HepG2 (cell line): Measurements from ENCODE around the gene FHIT. TPM values are rescaled to one million over a fixed set of nuclear protein-coding genes. Genes with fewer than 3 reads are reported as not detected.

Experiments used
- ARID2 ChIP-seq: sonication (generic); formaldehyde crosslinking; IDR thresholded peaks from 2 replicates; pipeline ENCODE4 v1.8.1; 2022; ENCODE audit warnings: mild to moderate bottlenecking, missing genetic modification reagents, borderline replicate concordance
- CREM ChIP-seq, 2 experiments: sonication (generic) in 1 of 2; formaldehyde crosslinking in 1 of 2; IDR thresholded peaks; 2 replicates each; pipeline versions ENCODE4 v1.4.0 to v1.6.1; 2016 to 2020; ENCODE audit warnings: antibody characterized with exemption in 1 of 2, mild to moderate bottlenecking in 1 of 2, missing genetic modification reagents in 1 of 2
- EP300 ChIP-seq, 3 experiments: sonication (generic) in 1 of 3; formaldehyde crosslinking in 1 of 3; IDR thresholded peaks; 2 replicates each; pipeline versions ENCODE4 v1.5.1 to v1.6.1; 2011 to 2020; ENCODE audit warnings: low read depth in 2 of 3, low read length in 2 of 3, borderline replicate concordance in 1 of 3, improper control_type of control experiment in 1 of 3, mild to moderate bottlenecking in 1 of 3, missing genetic modification reagents in 1 of 3, moderate library complexity in 1 of 3
- ESRRA ChIP-seq: sonication (generic); formaldehyde crosslinking; IDR thresholded peaks from 2 replicates; pipeline ENCODE4 v1.5.1; 2020; ENCODE audit warnings: mild to moderate bottlenecking, low read depth, missing genetic modification reagents
- FOXC1 ChIP-seq: sonication (generic); formaldehyde crosslinking; IDR thresholded peaks from 2 replicates; pipeline ENCODE4 v1.8.0; 2022; ENCODE audit warnings: mild to moderate bottlenecking, missing genetic modification reagents, borderline replicate concordance
- GATAD1 ChIP-seq: IDR thresholded peaks from 2 replicates; pipeline ENCODE4 v1.6.1; 2016; ENCODE audit warnings: missing genetic modification reagents, missing compliant biosample characterization
- GATAD2A ChIP-seq: IDR thresholded peaks from 2 replicates; pipeline ENCODE4 v1.6.1; 2016
- KDM6A ChIP-seq: IDR thresholded peaks from 2 replicates; pipeline ENCODE4 v1.6.1; 2016; ENCODE audit warnings: low read depth
- MBD4 ChIP-seq: IDR thresholded peaks from 2 replicates; pipeline ENCODE4 v1.6.1; 2012; ENCODE audit warnings: low read length, inconsistent platforms, borderline replicate concordance
- MYC ChIP-seq: sonication (generic); formaldehyde crosslinking; IDR thresholded peaks from 2 replicates; pipeline ENCODE4 v1.9.0; 2021; ENCODE audit warnings: missing genetic modification reagents, borderline replicate concordance
- NFIB ChIP-seq: sonication (generic); formaldehyde crosslinking; IDR thresholded peaks from 2 replicates; pipeline ENCODE4 v1.9.0; 2021; ENCODE audit warnings: missing genetic modification reagents, mild to moderate bottlenecking, borderline replicate concordance
- SOX5 ChIP-seq: IDR thresholded peaks from 2 replicates; pipeline ENCODE4 v1.6.1; 2016; ENCODE audit warnings: borderline replicate concordance
- ZBTB10 ChIP-seq: sonication (generic); formaldehyde crosslinking; IDR thresholded peaks from 2 replicates; pipeline ENCODE4 v1.4.0; 2020; ENCODE audit warnings: missing genetic modification reagents, borderline replicate concordance
- ZNF317 ChIP-seq: sonication (generic); formaldehyde crosslinking; IDR thresholded peaks from 2 replicates; pipeline ENCODE4 v1.5.0; 2020; ENCODE audit warnings: mild to moderate bottlenecking, missing genetic modification reagents
- ZNF510 ChIP-seq: sonication (generic); formaldehyde crosslinking; IDR thresholded peaks from 2 replicates; pipeline ENCODE4 v1.4.0; 2020; ENCODE audit warnings: low read depth, mild to moderate bottlenecking, missing genetic modification reagents
- ZNF615 ChIP-seq: sonication (generic); formaldehyde crosslinking; IDR thresholded peaks from 2 replicates; pipeline ENCODE4 v1.5.0; 2020; ENCODE audit warnings: mild to moderate bottlenecking, missing genetic modification reagents, borderline replicate concordance
- ZSCAN30 ChIP-seq: sonication (generic); formaldehyde crosslinking; IDR thresholded peaks from 2 replicates; pipeline ENCODE4 v1.5.0; 2020; ENCODE audit warnings: mild to moderate bottlenecking, missing genetic modification reagents
- polyA plus RNA-seq, 8 experiments: library from polyadenylated mRNA; depleted of rRNA in 3 of 8; stranded (reverse) in 7 of 8; unstranded in 1 of 8; fragments of >200 nt; fragmentation: Illumina TruSeq in 4 of 8; extraction: Trizol in 4 of 8; gene quantifications; 2 replicates each; pipeline versions ENCODE4 v1.2.1 to v1.2.3, GENCODE V29; 2011 to 2016; ENCODE audit warnings: low read depth in 4 of 8, missing spikeins in 1 of 8, mixed read lengths in 1 of 8; ENCODE audit not compliant: insufficient read depth in 1 of 8
- total RNA-seq, 5 experiments: library from RNA; depleted of rRNA; stranded (reverse); fragments of >200 nt; fragmentation: Illumina TruSeq; extraction: Trizol; gene quantifications; 2 replicates each; pipeline ENCODE4 v1.2.3, GENCODE V29; 2016; ENCODE audit warnings: low read depth in 1 of 5
- TF ChIP-seq, protein P1 (sequence below): sonication (generic); formaldehyde crosslinking; IDR thresholded peaks from 2 replicates; pipeline ENCODE4 v1.4.0; 2020; ENCODE audit warnings: missing genetic modification reagents
- TF ChIP-seq, protein P2 (sequence below): sonication (generic); formaldehyde crosslinking; IDR thresholded peaks from 2 replicates; pipeline ENCODE4 v1.4.0; 2020; ENCODE audit warnings: missing genetic modification reagents, borderline replicate concordance

Gene FHIT
- total and polyA plus RNA-seq, 2 of the 13 experiments (the other 11 are each of a cell fraction or from before 2014, with no cell fraction given), result 4.0 to 4.6 TPM

GRCh38 chr3:60737633-60738399, 513.4 kb downstream of the FHIT start (continued):
- TF ChIP-seq EP300 (IDR thresholded peaks at IDR 0.05; ENCODE audit: low read depth in 2 of 2, low read length in 2 of 2), result 0 out of 4 replicates have a peak, but pooled peaks of 1 of the 2 experiments have one; percentile 16
- TF ChIP-seq EP300 (CRISPR knock-in tag; IDR thresholded peaks at IDR 0.05; ENCODE audit: borderline replicate concordance), result no peak
- TF ChIP-seq ARID2 (CRISPR knock-in tag), result no peak
- TF ChIP-seq GATAD2A, result 0 out of 2 replicates have a peak, but pooled peaks have one; percentile 23
- TF ChIP-seq MYC (CRISPR knock-in tag), result no peak
- no peak for TF ChIP-seq ZNF510 (CRISPR knock-in tag)
- TF ChIP-seq NFIB (CRISPR knock-in tag), result no peak
- TF ChIP-seq, protein P1, sequence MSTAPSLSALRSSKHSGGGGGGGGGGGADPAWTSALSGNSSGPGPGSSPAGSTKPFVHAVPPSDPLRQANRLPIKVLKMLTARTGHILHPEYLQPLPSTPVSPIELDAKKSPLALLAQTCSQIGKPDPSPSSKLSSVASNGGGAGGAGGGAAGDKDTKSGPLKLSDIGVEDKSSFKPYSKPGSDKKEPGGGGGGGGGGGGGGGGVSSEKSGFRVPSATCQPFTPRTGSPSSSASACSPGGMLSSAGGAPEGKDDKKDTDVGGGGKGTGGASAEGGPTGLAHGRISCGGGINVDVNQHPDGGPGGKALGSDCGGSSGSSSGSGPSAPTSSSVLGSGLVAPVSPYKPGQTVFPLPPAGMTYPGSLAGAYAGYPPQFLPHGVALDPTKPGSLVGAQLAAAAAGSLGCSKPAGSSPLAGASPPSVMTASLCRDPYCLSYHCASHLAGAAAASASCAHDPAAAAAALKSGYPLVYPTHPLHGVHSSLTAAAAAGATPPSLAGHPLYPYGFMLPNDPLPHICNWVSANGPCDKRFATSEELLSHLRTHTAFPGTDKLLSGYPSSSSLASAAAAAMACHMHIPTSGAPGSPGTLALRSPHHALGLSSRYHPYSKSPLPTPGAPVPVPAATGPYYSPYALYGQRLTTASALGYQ (CRISPR knock-in tag), result no peak
- no peak for TF ChIP-seq KDM6A (CRISPR knock-in tag)
- TF ChIP-seq ZNF615, result no peak
- no peak for TF ChIP-seq GATAD1 (CRISPR knock-in tag)
- TF ChIP-seq CREM (IDR thresholded peaks at IDR 0.05), result no peak
- no peak for TF ChIP-seq CREM (CRISPR knock-in tag; IDR thresholded peaks at IDR 0.05)
- TF ChIP-seq ZSCAN30 (CRISPR knock-in tag), result no peak
- TF ChIP-seq, protein P2, sequence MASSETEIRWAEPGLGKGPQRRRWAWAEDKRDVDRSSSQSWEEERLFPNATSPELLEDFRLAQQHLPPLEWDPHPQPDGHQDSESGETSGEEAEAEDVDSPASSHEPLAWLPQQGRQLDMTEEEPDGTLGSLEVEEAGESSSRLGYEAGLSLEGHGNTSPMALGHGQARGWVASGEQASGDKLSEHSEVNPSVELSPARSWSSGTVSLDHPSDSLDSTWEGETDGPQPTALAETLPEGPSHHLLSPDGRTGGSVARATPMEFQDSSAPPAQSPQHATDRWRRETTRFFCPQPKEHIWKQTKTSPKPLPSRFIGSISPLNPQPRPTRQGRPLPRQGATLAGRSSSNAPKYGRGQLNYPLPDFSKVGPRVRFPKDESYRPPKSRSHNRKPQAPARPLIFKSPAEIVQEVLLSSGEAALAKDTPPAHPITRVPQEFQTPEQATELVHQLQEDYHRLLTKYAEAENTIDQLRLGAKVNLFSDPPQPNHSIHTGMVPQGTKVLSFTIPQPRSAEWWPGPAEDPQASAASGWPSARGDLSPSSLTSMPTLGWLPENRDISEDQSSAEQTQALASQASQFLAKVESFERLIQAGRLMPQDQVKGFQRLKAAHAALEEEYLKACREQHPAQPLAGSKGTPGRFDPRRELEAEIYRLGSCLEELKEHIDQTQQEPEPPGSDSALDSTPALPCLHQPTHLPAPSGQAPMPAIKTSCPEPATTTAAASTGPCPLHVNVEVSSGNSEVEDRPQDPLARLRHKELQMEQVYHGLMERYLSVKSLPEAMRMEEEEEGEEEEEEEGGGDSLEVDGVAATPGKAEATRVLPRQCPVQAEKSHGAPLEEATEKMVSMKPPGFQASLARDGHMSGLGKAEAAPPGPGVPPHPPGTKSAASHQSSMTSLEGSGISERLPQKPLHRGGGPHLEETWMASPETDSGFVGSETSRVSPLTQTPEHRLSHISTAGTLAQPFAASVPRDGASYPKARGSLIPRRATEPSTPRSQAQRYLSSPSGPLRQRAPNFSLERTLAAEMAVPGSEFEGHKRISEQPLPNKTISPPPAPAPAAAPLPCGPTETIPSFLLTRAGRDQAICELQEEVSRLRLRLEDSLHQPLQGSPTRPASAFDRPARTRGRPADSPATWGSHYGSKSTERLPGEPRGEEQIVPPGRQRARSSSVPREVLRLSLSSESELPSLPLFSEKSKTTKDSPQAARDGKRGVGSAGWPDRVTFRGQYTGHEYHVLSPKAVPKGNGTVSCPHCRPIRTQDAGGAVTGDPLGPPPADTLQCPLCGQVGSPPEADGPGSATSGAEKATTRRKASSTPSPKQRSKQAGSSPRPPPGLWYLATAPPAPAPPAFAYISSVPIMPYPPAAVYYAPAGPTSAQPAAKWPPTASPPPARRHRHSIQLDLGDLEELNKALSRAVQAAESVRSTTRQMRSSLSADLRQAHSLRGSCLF (CRISPR knock-in tag), result no peak
- TF ChIP-seq MBD4, result no peak
- TF ChIP-seq ZBTB10 (CRISPR knock-in tag), result no peak
- TF ChIP-seq ZNF317, result no peak
- TF ChIP-seq FOXC1 (CRISPR knock-in tag), result no peak
- 0 out of 2 replicates have a peak, but pooled peaks have one; percentile 15 for TF ChIP-seq SOX5 (CRISPR knock-in tag)
- no peak for TF ChIP-seq ESRRA (CRISPR knock-in tag)
